OCI-LY7 (cell line): ENCODE results near the gene RAB1A.

ENCODE experiments used
- CTCF ChIP-seq: fragments of 200-600 bp; sonication (generic); conservative IDR thresholded peaks from 2 replicates; pipeline ENCODE4 v1.5.1; 2014; ENCODE audit warnings: mild to moderate bottlenecking, antibody characterized with exemption, low read length, moderate library complexity, mixed read lengths
- EZH2phosphoT487 ChIP-seq: fragments of 200-600 bp; sonication (generic); IDR thresholded peaks from 2 replicates; pipeline ENCODE4 v1.6.1; 2018; ENCODE audit warnings: low read depth, borderline replicate concordance, mild to moderate bottlenecking, mixed run types, antibody characterized with exemption, low read length, moderate library complexity, mixed read lengths

GRCh38 chr2:65096948-65097347, 33.0 kb downstream of the RAB1A start:
- no peak for TF ChIP-seq CTCF
- TF ChIP-seq EZH2phosphoT487, result no peak
